ENCODE data around the gene PRKCH. TPM values are rescaled to one million over a fixed set of nuclear protein-coding genes. Genes with fewer than 3 reads are reported as not detected.

PRKCH gene
- total and polyA plus RNA-seq, 3 experiments from 2014 or later, result 165 to 369 (median 166) TPM

- POLR2A ChIA-PET, result interaction anchor here (0.6 to 3.3 kb wide), 23 partner anchors 9 to 156 kb away, joined by 3 to 29 read pairs (median 4); no protein-coding TSS in a partner anchor
- no peaks in the 10 kb centered on the region for H3K27me3 ChIP-seq (ENCODE audit: insufficient read depth, low read length, poor library complexity, severe bottlenecking)
- H3K4me1 Mint-ChIP-seq, result peaks cover 27 to 35% (median 33%) of the 10 kb centered on the region in 3 donors
- H3K4me1 ChIP-seq (ENCODE audit: insufficient read depth, low read length), result peaks cover 26% of the 10 kb centered on the region
- no peaks in the 10 kb centered on the region for H3K9me3 Mint-ChIP-seq
- peak overlapping the region in 7 of 8 donors; percentile 91 to 100 (median 95) for H3K27ac Mint-ChIP-seq
- peak overlapping the region in 6 of 7 donors; percentile 98 to 100 (median 98) for H3K4me3 Mint-ChIP-seq
- H3K4me3 ChIP-seq (ENCODE audit: low read length), result peak overlapping the region; percentile 76
- peaks cover 18 to 51% (median 34%) of the 10 kb centered on the region in 3 donors for H3K36me3 Mint-ChIP-seq
- H3K27ac ChIP-seq (ENCODE audit: low read depth, low read length), result peak overlapping the region; percentile 75
- peak in 2 of 5 donors; percentile 44 to 68 for DNase-seq
- no peaks in the 10 kb centered on the region for H3K9me3 ChIP-seq (ENCODE audit: low read length)
- H3K36me3 ChIP-seq (ENCODE audit: insufficient read depth, low read length), result no peaks in the 10 kb centered on the region
- no peaks in the 10 kb centered on the region for H3K27me3 Mint-ChIP-seq
- CTCF ChIA-PET, result interaction anchor here (0.7 to 4.7 kb wide), 26 partner anchors 9 to 154 kb away, joined by 3 to 31 read pairs (median 4); no protein-coding TSS in a partner anchor
These were observed 826 bp downstream of the PRKCH start for GRCh38 chr14:61322011-61322798.

GRCh38 chr14:61322799-61323290 lies 1.5 kb downstream of the PRKCH start:
- no peaks in the 10 kb centered on the region for H3K9me3 Mint-ChIP-seq
- Histone ChIP-seq H3K36me3 (ENCODE audit: insufficient read depth, low read length) (no peaks in the 10 kb centered on the region), H3K27ac (ENCODE audit: low read depth, low read length) (peak overlapping the region; percentile 75), H3K4me1 (ENCODE audit: insufficient read depth, low read length) (peaks cover 33% of the 10 kb centered on the region), H3K9me3 (ENCODE audit: low read length) (no peaks in the 10 kb centered on the region), H3K27me3 (ENCODE audit: insufficient read depth, low read length, poor library complexity, severe bottlenecking) (no peaks in the 10 kb centered on the region), H3K4me3 (ENCODE audit: low read length) (peak overlapping the region; percentile 76)
- H3K27ac Mint-ChIP-seq, result peak overlapping the region in 7 of 8 donors; percentile 91 to 100 (median 95)
- H3K27me3 Mint-ChIP-seq, result no peaks in the 10 kb centered on the region
- CTCF ChIA-PET, result interaction anchor here (0.9 to 4.7 kb wide), 18 partner anchors 9 to 129 kb away, joined by 3 to 31 read pairs (median 6); no protein-coding TSS in a partner anchor
- H3K4me1 Mint-ChIP-seq, result peaks cover 31 to 40% (median 37%) of the 10 kb centered on the region in 3 donors
- H3K36me3 Mint-ChIP-seq, result peaks cover 20 to 55% (median 38%) of the 10 kb centered on the region in 3 donors
- POLR2A ChIA-PET, result interaction anchor here (0.7 to 3.3 kb wide), 14 partner anchors 9 to 153 kb away, joined by 3 to 29 read pairs (median 5); no protein-coding TSS in a partner anchor
- DNase-seq, result peak in 3 of 5 donors; percentile 60 to 77 (median 67)
- H3K4me3 Mint-ChIP-seq, result peak overlapping the region in 6 of 7 donors; percentile 98 to 100 (median 98)

GRCh38 chr14:61323970-61324369 lies 2.6 kb downstream of the PRKCH start:
- Histone ChIP-seq H3K27me3 (ENCODE audit: insufficient read depth, low read length, poor library complexity, severe bottlenecking) (no peaks in the 10 kb centered on the region), H3K9me3 (ENCODE audit: low read length) (no peaks in the 10 kb centered on the region), H3K27ac (ENCODE audit: low read depth, low read length) (peak overlapping the region; percentile 75), H3K36me3 (ENCODE audit: insufficient read depth, low read length) (no peaks in the 10 kb centered on the region), H3K4me1 (ENCODE audit: insufficient read depth, low read length) (peaks cover 42% of the 10 kb centered on the region), H3K4me3 (ENCODE audit: low read length) (peak overlapping the region; percentile 76)
- CTCF ChIA-PET, result interaction anchor here (0.9 to 4.7 kb wide), 7 partner anchors 10 to 128 kb away, joined by 3 to 31 read pairs (median 5); no protein-coding TSS in a partner anchor
- Mint-ChIP-seq H3K36me3 (peaks cover 24 to 61% (median 38%) of the 10 kb centered on the region in 3 donors), H3K4me3 (peak overlapping the region in 6 of 7 donors; percentile 98 to 100 (median 98)), H3K27ac (peak overlapping the region in 7 of 8 donors; percentile 91 to 100 (median 95)), H3K4me1 (peaks cover 37 to 49% (median 45%) of the 10 kb centered on the region in 3 donors), H3K9me3 (no peaks in the 10 kb centered on the region), H3K27me3 (no peaks in the 10 kb centered on the region)
- POLR2A ChIA-PET, result interaction anchor here (2.2 to 3.3 kb wide), 3 partner anchors 8 to 14 kb away, joined by 7 to 29 read pairs (median 26); no protein-coding TSS in a partner anchor
- DNase-seq, result no peak

GRCh38 chr14:61325166-61325565 lies 3.8 kb downstream of the PRKCH start:
- ChIA-PET POLR2A (no interaction called here), CTCF (interaction anchor here (0.9 kb wide), 1 partner anchor 17 kb away, joined by 3 read pairs; no protein-coding TSS in a partner anchor)
- H3K27me3 ChIP-seq (ENCODE audit: insufficient read depth, low read length, poor library complexity, severe bottlenecking), result no peaks in the 10 kb centered on the region
- peaks cover 52% of the 10 kb centered on the region for H3K4me1 ChIP-seq (ENCODE audit: insufficient read depth, low read length)
- Mint-ChIP-seq H3K36me3 (peaks cover 29 to 69% (median 38%) of the 10 kb centered on the region in 3 donors), H3K4me3 (peak overlapping the region in 6 of 7 donors; percentile 98 to 100 (median 98)), H3K27me3 (no peaks in the 10 kb centered on the region), H3K9me3 (no peaks in the 10 kb centered on the region), H3K27ac (peak overlapping the region in 7 of 8 donors; percentile 86 to 100 (median 94)), H3K4me1 (peaks cover 46 to 60% (median 54%) of the 10 kb centered on the region in 3 donors)
- DNase-seq, result no peak
- H3K9me3 ChIP-seq (ENCODE audit: low read length), result no peaks in the 10 kb centered on the region
- H3K4me3 ChIP-seq (ENCODE audit: low read length), result peak overlapping the region; percentile 76
- H3K36me3 ChIP-seq (ENCODE audit: insufficient read depth, low read length), result no peaks in the 10 kb centered on the region
- peak overlapping the region; percentile 32 for H3K27ac ChIP-seq (ENCODE audit: low read depth, low read length)

GRCh38 chr14:61326146-61326545 lies 4.8 kb downstream of the PRKCH start:
- peaks cover 60% of the 10 kb centered on the region for H3K4me1 ChIP-seq (ENCODE audit: insufficient read depth, low read length)
- POLR2A ChIA-PET, result interaction anchor here (0.6 to 1.4 kb wide), 2 partner anchors 12 to 107 kb away, joined by 3 to 4 read pairs; no protein-coding TSS in a partner anchor

GRCh38 chr14:61326847-61327246 lies 5.5 kb downstream of the PRKCH start:
- Histone ChIP-seq H3K36me3 (ENCODE audit: insufficient read depth, low read length) (no peaks in the 10 kb centered on the region), H3K27me3 (ENCODE audit: insufficient read depth, low read length, poor library complexity, severe bottlenecking) (no peaks in the 10 kb centered on the region), H3K9me3 (ENCODE audit: low read length) (no peaks in the 10 kb centered on the region), H3K4me1 (ENCODE audit: insufficient read depth, low read length) (peaks cover 67% of the 10 kb centered on the region), H3K27ac (ENCODE audit: low read depth, low read length) (peak overlapping the region; percentile 44), H3K4me3 (ENCODE audit: low read length) (peak overlapping the region; percentile 49)
- ChIA-PET CTCF (no interaction called here), POLR2A (interaction anchor here (0.6 to 1.4 kb wide), 2 partner anchors 11 to 106 kb away, joined by 3 to 4 read pairs; no protein-coding TSS in a partner anchor)
- H3K4me1 Mint-ChIP-seq, result peaks cover 51 to 67% (median 62%) of the 10 kb centered on the region in 3 donors
- peak overlapping the region in 7 of 8 donors; percentile 86 to 100 (median 94) for H3K27ac Mint-ChIP-seq
- H3K27me3 Mint-ChIP-seq, result no peaks in the 10 kb centered on the region
- peak in 1 of 5 donors; percentile 56 for DNase-seq
- no peaks in the 10 kb centered on the region for H3K9me3 Mint-ChIP-seq
- peak overlapping the region in 6 of 7 donors; percentile 98 to 100 (median 98) for H3K4me3 Mint-ChIP-seq
- peaks cover 31 to 72% (median 38%) of the 10 kb centered on the region in 3 donors for H3K36me3 Mint-ChIP-seq

More at GRCh38 chr14:61326146-61326545, 4.8 kb downstream of the PRKCH start:
- Histone ChIP-seq H3K27ac (ENCODE audit: low read depth, low read length) (no peak overlapping the region), H3K9me3 (ENCODE audit: low read length) (no peaks in the 10 kb centered on the region), H3K27me3 (ENCODE audit: insufficient read depth, low read length, poor library complexity, severe bottlenecking) (no peaks in the 10 kb centered on the region), H3K4me3 (ENCODE audit: low read length) (peak overlapping the region; percentile 76), H3K36me3 (ENCODE audit: insufficient read depth, low read length) (no peaks in the 10 kb centered on the region)
- H3K4me3 Mint-ChIP-seq, result peak overlapping the region in 6 of 7 donors; percentile 98 to 100 (median 98)
- H3K36me3 Mint-ChIP-seq, result peaks cover 31 to 74% (median 38%) of the 10 kb centered on the region in 3 donors
- CTCF ChIA-PET, result no interaction called here
- peaks cover 48 to 63% (median 55%) of the 10 kb centered on the region in 3 donors for H3K4me1 Mint-ChIP-seq
- peak in 1 of 5 donors; percentile 44 for DNase-seq
- no peaks in the 10 kb centered on the region for H3K27me3 Mint-ChIP-seq
- H3K9me3 Mint-ChIP-seq, result no peaks in the 10 kb centered on the region
- H3K27ac Mint-ChIP-seq, result peak overlapping the region in 7 of 8 donors; percentile 86 to 100 (median 94)

- Histone ChIP-seq H3K9me3 (ENCODE audit: low read length) (no peaks in the 10 kb centered on the region), H3K27me3 (ENCODE audit: insufficient read depth, low read length, poor library complexity, severe bottlenecking) (no peaks in the 10 kb centered on the region), H3K27ac (ENCODE audit: low read depth, low read length) (peak overlapping the region; percentile 46), H3K36me3 (ENCODE audit: insufficient read depth, low read length) (no peaks in the 10 kb centered on the region), H3K4me1 (ENCODE audit: insufficient read depth, low read length) (peaks cover 86% of the 10 kb centered on the region), H3K4me3 (ENCODE audit: low read length) (peak overlapping the region; percentile 50)
- no peaks in the 10 kb centered on the region for H3K9me3 Mint-ChIP-seq
- peaks cover 25 to 61% (median 27%) of the 10 kb centered on the region in 3 donors for H3K36me3 Mint-ChIP-seq
- peak in 1 of 5 donors; percentile 34 for DNase-seq
- no peaks in the 10 kb centered on the region for H3K27me3 Mint-ChIP-seq
- H3K27ac Mint-ChIP-seq, result peak overlapping the region in 7 of 8 donors; percentile 86 to 100 (median 95)
- ChIA-PET POLR2A (interaction anchor here (0.6 to 1.0 kb wide), 4 partner anchors 9 to 391 kb away, joined by 3 to 7 read pairs (median 4); no protein-coding TSS in a partner anchor), CTCF (interaction anchor here (0.6 to 1.0 kb wide), 3 partner anchors 11 to 60 kb away, joined by 3 read pairs; no protein-coding TSS in a partner anchor)
- peaks cover 67 to 86% (median 81%) of the 10 kb centered on the region in 3 donors for H3K4me1 Mint-ChIP-seq
- peak overlapping the region in 6 of 7 donors; percentile 98 to 100 (median 98) for H3K4me3 Mint-ChIP-seq
These were observed 7.4 kb downstream of the PRKCH start for GRCh38 chr14:61328626-61329262.
